SKM-1 treated with dmso at 0.1 percent for 144 hours (cell line): ENCODE results near the gene CELF5.

Experiments used
- DNase-seq: peaks from one replicate; lab custom pipeline; 2025; ENCODE audit not compliant: unreplicated experiment; lab: John Stamatoyannopoulos, UW

CELF5 gene

GRCh38 chr19:3236272-3236671 lies 11.8 kb downstream of the CELF5 start:
- no peak for DNase-seq

DNA sequence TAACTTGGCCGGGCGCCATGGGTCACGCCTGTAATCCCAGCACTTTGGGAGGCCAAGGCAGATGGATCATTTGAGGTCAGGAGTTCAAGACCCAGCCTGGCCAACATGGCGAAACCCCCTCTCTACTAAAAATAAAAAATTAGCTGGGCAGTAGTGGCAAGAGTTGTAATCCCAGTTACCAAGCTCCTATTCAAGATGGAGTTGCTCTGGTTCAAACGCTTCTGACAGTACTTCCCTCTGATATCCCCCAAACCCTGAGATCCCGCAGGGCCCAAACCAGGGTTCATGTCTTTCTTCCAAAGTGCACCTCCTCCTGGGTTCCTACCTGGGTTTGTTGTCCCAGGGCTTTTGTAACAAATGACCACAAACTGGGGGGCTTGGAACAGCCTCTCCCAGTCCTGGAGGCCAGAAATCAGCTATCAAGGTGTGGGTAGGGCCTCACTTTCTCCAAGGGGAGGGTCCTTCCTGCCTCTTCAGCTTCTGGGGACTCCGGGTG lies 13.7 kb downstream of the CELF5 start:
- DNase-seq = no peak

DNA sequence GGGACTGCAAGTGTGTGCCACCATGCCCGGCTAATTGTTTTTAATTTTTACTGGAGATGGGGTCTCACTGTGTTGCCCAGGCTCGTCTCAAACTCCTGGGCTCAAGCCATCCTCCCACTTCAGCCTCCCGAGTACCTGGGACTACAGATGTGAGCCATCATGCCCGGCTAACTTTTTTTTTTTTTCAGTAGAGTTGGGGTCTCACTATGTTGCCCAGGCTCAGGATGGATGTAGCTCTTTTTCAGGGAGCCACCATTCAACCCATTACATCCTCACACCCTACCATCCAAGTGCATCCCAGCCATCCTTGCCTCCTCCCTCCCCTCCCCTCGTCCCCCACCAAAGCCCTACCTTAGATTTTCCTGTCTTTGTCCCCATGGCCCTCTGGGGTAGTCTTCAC lies 14.9 kb downstream of the CELF5 start:
- DNase-seq = no peak

DNA sequence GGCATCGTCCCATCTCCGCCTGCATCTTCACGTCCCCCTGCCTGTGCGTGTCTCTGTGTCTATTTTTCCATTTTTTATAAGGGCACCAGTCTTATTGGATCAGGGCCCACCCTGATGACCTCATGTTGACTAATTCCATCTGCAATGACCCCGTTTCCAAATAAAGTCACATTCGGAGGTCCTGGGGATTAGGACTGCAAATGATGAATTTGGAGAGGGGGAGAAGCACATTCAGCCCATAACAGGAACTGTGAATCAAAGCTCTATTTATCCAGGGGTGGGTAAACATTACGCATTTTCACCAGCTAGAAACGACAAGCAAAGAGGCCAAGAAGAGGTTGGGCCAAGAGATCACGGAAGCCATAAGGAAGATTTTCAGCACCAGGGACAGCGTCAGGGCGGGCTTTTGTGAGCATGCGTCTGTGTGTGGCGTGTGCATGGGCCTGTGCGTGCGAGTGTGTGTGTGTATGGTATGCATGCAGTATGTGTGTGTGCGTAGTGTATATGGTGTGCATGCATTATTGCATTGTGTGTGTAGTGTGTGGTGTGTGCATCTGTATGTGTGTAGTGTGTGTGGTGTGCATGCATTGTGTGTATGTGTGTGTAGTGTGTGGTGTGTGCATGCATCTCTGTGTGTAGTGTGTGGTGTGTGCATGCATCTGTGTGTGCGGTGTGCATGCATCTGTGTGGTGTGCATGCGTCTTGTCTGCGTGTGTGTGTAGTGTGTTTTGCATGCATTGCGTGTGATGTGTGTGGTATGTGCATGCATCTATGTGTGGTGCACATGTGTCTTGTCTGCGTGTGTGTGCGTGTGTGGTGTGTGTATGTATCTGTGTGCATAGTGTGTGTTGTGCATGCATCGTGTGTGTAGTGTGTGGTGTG lies 19.6 kb downstream of the CELF5 start:
- DNase-seq = no peak

GRCh38 chr19:3245050-3245449 lies 20.6 kb downstream of the CELF5 start:
- no peak for DNase-seq

DNA sequence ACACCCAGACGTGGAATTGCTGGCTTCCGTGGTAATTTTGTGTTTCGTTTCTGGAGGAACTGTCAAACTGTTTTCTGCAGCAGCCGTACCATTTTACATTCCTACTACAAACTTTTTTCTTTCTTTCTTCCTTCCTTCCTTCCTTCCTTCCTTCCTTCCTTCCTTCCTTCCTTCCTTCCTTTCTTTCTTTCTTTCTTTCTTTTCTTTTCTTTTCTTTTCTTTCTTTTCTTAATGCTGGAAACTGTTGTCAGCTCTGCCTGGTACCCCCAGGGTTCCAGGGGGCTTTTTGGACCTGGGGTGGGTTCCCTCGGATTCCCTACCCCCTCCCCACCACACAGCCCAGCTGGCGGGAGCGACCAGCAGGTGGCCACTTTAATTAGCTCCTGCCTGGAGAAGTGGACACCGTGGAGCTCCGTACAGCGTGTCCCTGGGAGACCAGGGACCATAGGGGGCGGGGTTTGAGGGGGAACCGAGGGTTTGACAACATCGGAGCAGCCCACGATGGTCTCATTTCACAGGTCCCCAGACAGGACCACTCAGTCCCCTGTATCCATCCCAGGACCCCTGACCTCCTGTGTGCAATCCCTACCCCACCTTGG lies 24.4 kb downstream of the CELF5 start:
- no peak for DNase-seq

GRCh38 chr19:3249408-3249807 lies 24.9 kb downstream of the CELF5 start:
- no peak for DNase-seq

DNA sequence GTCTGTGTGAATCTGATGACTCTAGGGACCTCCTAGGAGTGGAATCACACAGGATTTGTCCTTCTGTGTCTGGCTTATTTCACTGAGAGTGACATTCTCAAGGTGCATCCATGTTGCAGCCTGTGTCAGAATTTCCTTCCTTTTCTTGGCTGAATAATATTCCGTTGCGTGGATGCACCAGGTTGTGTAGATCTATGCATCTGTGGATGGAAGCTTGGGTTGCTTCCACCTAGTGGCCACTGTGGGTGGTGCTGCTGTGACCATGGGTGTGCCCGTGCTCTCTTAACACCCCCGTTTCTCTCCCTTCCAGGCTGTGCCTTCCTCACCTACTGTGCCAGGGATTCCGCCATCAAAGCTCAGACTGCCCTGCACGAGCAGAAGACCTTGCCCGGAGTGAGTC lies 26.2 kb downstream of the CELF5 start:
- DNase-seq = no peak

DNA sequence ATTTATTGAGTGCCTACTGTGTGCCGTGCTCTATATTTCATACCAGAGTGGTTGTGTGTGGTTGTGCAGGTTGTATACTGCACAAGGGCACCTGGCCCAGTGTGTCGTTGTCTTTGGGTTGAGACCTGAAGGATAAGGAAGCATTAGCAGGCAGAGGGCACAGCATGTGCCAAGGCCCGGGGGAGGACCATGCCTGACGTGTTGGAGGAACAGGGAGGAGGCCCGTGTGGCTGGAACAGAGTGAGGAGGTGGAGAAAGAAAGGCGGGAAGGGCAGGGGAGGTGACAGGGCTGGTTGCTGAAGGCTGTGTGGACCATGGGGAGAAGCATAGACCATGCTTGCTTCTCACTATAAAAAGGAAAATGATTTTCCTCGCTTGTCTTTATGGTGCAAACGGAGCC lies 26.8 kb downstream of the CELF5 start:
- no peak for DNase-seq

GRCh38 chr19:3252650-3253049 lies 28.2 kb downstream of the CELF5 start:
- no peak for DNase-seq

- no peak for DNase-seq
Measured at GRCh38 chr19:3253270-3253669, 28.8 kb downstream of the CELF5 start.

DNA sequence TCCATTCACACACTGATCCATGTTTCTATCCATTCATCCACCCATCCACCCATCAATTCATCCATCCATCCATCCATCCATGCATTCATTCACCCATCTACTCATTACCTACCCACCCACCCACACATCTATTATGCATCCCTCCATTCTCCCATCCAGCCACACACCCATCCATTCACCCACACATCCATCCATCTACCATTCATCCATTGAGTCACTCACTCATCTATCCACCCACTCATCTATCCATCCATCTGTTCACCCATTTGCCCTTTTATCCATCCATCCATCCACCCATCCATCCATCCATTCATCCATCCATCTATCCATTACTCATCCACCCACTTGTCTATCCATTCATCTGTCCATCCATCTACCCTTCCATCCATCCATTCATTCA lies 30.1 kb downstream of the CELF5 start:
- DNase-seq = no peak

DNA sequence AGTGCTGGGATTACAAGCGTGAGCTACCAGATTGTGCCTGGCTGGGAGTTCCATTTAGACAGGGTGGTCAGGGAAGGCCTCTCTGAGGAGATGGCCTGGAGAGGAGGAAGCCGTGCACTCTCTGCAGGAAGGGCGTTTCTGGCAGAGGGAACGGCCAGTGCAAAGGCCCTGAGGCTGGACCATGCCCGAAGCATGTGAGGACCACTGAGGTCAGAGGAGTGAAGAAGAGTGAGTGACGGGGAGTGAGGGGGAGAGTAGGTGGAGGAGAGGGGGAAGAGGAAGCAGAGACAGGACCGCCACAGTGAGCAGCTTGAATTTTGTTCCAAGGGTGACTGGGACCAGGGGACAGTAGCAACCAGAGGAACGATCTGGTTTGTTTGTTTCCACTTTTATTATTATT lies 32.6 kb downstream of the CELF5 start:
- no peak for DNase-seq

GRCh38 chr19:3262362-3262761 lies 37.9 kb downstream of the CELF5 start:
- DNase-seq = no peak

GRCh38 chr19:3263866-3264265 lies 39.4 kb downstream of the CELF5 start:
- DNase-seq = no peak

- no peak for DNase-seq
Measured at GRCh38 chr19:3265432-3265831, 41.0 kb downstream of the CELF5 start.

- DNase-seq = no peak
Measured at GRCh38 chr19:3266092-3266693, 41.7 kb downstream of the CELF5 start.

DNA sequence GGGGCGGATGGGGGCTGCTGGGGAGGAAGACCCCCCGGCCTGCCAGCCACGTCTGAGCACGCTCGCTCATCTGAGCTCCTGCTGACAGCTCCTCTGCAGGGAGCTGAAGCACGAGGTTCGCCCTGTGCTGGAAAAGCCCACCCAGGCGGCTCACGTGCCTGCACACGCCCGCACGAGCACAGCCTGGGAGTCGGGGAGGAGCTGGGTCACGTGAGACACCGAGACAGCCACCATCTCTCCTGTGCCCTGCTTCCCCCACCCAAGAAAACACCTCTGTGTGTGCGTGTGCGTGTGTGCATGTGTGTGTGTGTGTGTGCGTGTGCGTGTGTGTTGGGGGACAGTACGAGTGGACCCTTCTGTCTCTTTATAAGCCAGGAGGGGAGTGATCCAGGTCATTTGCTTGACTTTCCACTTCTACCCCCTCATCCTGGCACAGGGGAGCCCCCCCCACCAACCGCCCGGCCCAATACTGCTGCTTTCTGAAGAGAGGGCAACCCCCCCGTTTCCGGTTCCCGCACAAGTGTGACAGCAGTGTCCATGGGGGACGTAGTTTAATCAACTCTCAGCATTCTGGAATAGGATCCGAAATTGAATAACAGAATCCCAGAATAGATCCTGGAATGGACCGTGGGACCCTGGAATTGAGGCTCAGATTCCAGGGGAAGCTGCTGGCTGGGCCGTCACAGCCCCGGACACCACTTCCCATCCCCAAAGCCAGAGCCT lies 42.5 kb downstream of the CELF5 start:
- no peak for DNase-seq

DNA sequence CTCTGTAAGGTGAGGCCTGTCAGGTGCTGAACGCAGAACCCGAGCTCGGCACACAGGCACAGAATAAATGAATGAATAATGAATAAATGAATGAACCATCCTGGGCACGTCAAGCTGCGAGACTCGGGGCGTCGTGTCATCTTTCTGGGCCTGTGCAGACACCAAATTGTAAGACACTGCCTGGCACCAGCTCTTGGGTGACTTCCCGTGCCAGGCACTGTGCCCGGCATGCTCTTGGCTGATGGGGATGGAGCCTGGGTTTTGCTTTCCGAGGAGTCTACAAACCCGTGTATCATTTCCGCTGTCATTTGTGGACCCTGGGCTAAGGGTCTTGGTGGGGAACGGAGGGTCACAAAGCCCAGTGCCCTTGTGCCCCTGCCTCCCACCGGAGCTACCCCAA lies 43.9 kb downstream of the CELF5 start:
- no peak for DNase-seq

DNA sequence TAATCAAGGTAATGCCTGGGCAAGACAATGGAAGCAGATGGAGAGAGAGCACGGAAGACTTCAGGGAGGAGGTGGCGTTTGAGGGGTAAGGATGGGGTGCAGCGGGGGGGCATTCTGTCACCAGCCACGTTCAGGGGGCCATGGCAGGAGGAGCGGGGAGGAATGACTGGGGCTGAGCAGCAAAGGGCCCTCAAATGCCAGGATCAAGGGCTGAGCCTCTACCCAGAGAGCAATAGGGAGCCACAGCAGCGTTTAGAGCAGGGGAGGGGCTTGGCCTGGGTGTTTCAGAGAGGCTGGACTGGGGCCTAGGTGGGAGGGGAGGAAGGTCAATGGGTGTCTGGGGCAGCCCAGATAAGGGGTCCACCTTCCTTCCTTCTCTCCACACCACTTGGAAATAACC lies 44.3 kb downstream of the CELF5 start:
- no peak for DNase-seq

DNA sequence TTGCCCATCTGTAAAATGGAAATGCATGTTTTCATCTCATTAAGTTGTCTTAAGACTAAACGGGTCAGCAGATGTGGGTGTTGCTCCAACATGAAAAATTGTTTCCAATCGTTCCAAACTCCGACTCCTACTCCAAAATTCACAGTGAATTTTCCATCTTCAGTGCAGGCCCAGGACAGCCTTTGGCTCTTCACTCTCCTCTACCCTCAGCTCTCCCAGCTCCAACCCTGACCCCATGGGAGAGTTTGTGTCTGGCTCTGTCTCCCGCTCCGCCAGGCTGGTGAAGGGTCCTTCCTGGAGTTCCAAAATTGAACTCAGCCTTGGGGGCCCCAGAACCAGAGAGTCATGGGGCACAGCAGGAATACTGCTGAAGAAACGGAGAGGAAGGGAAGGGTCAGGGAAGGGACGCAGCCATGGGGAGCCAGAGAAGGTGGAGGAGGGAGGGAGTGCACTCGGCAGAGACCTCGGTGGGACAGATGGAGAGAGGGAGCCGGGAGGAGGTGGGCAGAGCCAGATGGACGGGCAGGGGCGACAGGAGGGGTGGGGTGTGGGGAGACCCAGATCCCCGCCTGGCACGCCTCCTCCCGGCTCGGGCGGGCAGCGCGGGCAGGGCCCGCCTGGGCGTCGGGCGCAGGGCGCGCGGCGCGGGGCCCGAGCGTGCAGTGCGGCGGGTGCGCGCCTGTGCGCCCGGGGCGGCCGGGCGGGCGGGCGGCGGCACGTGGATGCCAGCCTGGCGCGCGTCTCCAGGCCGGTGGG lies 45.6 kb downstream of the CELF5 start:
- DNase-seq = no peak
